ENCODE data around the gene FBXW9. TPM values are rescaled to one million over a fixed set of nuclear protein-coding genes. Genes with fewer than 3 reads are reported as not detected.

Gene FBXW9
- total and polyA plus RNA-seq, 4 donors, result 1.9 to 5.4 (median 4.5) TPM

DNA sequence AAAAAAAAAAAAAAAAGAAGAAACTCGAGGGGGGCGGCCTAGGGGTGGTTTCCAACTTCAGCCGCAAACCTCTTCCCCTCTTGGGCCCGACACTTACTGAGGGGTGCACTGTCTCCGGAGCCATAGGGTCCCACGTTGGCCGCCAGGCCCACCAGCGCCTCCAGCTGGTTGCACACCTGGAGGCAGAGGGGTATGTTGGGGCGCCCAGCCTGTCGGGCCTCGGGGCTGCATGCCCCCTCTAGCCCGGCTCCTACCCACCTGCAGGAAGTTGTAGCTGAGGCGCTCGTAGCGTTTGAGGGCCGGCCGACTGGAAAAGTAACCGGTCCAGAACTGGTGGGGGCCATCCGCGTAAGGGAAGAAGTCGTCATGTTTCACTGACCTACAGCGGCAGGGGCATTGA, 38.5 kb downstream of the FBXW9 start:
- DNase-seq, result no peak
- whole genome bisulfite sequencing, 2 donors, result 93 to 96% methylated on average over 22 of the region's 22 CpGs
- Histone ChIP-seq H3K4me1 (ENCODE audit: control insufficient read depth in 1 of 2, insufficient read depth in 2 of 2, low read length in 2 of 2) (no peaks in the 10 kb centered on the region), H3K27me3 (ENCODE audit: control insufficient read depth in 1 of 2, insufficient read depth in 2 of 2, low read length in 1 of 2) (no peaks in the 10 kb centered on the region), H3K27ac (ENCODE audit: low read depth in 1 of 2, low read length in 2 of 2) (no peak overlapping the region), H3K4me3 (ENCODE audit: low read length in 2 of 2) (no peak overlapping the region), H3K36me3 (ENCODE audit: control insufficient read depth in 1 of 2, insufficient read depth in 2 of 2, low read length in 1 of 2) (peaks cover 0 to 7% of the 10 kb centered on the region in 2 donors), H3K9me3 (ENCODE audit: control insufficient read depth, low read length) (no peaks in the 10 kb centered on the region)
- intact Hi-C loops (cut with DNase I), result no loop called here
- ATAC-seq (ENCODE audit: low FRiP score), result no peak

GRCh38 chr19:12656899-12657571, 39.4 kb downstream of the FBXW9 start:
- peaks cover 0 to 7% of the 10 kb centered on the region in 2 donors for H3K36me3 ChIP-seq (ENCODE audit: control insufficient read depth in 1 of 2, insufficient read depth in 2 of 2, low read length in 1 of 2)
- no peak overlapping the region for H3K4me3 ChIP-seq (ENCODE audit: low read length in 2 of 2)
- H3K27me3 ChIP-seq (ENCODE audit: control insufficient read depth in 1 of 2, insufficient read depth in 2 of 2, low read length in 1 of 2), result no peaks in the 10 kb centered on the region
- no peaks in the 10 kb centered on the region for H3K9me3 ChIP-seq (ENCODE audit: control insufficient read depth, low read length)
- DNase-seq (no peak), ATAC-seq (ENCODE audit: low FRiP score) (peak; percentile 44)
- no peaks in the 10 kb centered on the region for H3K4me1 ChIP-seq (ENCODE audit: control insufficient read depth in 1 of 2, insufficient read depth in 2 of 2, low read length in 2 of 2)
- H3K27ac ChIP-seq (ENCODE audit: low read depth in 1 of 2, low read length in 2 of 2), result no peak overlapping the region
- 49 to 56% methylated on average over 45 to 50 of the region's 50 CpGs for WGBS, 2 donors
- intact Hi-C loops (cut with DNase I), result no loop called here

DNA sequence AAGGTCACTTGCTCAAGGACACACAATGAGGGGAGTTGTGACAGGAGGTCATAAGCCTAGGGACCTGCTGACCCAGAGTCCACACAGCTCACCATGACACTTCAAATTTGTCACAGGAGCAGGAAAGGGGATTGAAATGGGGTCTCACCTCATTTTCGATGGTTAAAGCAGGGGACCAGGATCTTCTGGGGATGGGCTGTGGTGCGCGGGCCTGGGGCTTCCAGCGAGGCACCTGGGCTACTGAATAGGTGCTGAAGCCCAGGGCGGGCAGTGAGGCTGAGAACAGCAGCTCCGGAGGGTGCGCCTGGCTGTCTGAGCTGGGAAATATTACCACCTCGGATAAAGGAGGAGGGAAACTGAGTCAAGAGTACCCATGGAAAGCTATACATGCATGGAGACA, 40.9 kb downstream of the FBXW9 start:
- H3K4me3 ChIP-seq (ENCODE audit: low read length in 2 of 2), result no peak overlapping the region
- no peak for DNase-seq
- H3K36me3 ChIP-seq (ENCODE audit: control insufficient read depth in 1 of 2, insufficient read depth in 2 of 2, low read length in 1 of 2), result peaks cover 0 to 5% of the 10 kb centered on the region in 2 donors
- intact Hi-C loops (cut with DNase I), result no loop called here
- H3K27ac ChIP-seq (ENCODE audit: low read depth in 1 of 2, low read length in 2 of 2), result no peak overlapping the region
- no peaks in the 10 kb centered on the region for H3K4me1 ChIP-seq (ENCODE audit: control insufficient read depth in 1 of 2, insufficient read depth in 2 of 2, low read length in 2 of 2)
- H3K27me3 ChIP-seq (ENCODE audit: control insufficient read depth in 1 of 2, insufficient read depth in 2 of 2, low read length in 1 of 2), result no peaks in the 10 kb centered on the region
- WGBS, 2 donors, result 95 to 96% methylated on average over 8 of the region's 8 CpGs
- H3K9me3 ChIP-seq (ENCODE audit: control insufficient read depth, low read length), result no peaks in the 10 kb centered on the region
- ATAC-seq (ENCODE audit: low FRiP score), result no peak

DNA sequence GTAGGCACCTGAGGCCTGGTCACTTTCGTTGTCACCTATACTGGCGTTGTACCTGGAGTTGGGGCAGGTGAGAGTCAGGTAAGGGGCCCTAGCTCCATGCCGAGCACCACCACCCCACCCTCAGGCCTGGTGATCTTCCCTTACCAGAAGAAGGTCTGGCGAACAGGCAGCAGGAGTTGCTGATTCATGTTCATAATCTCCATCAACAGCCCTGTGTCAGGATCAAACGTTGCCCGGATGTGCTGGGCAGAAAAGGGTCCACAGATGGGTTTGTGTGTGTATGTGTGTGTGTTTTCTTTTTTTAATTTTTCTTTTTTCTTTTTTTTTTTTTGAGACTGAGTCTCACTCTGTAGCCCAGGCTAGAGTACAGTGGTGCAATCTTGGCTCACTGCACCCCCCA, 44.2 kb downstream of the FBXW9 start:
- no peak for ATAC-seq (ENCODE audit: low FRiP score)
- H3K36me3 ChIP-seq (ENCODE audit: control insufficient read depth in 1 of 2, insufficient read depth in 2 of 2, low read length in 1 of 2), result peaks cover 0 to 3% of the 10 kb centered on the region in 2 donors

DNA sequence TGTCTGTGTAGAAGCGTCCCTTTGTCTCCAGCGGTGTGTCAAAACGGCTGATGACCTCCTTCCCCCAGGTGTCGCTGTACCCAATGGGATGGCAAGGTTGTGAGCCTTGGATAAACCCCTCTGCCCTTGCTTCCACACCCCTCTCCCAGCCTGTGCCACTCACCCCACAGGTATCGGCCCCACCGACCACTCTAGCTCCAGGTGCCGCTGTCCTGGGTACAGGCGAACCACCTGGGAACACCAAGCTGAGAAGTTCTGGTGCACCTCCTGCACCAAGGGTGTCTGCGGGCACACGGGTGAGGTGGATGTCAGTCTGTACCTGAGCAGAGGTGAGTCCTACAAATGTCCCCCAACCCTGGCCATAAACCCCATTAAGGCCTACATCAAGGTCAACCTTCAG, 46.5 kb downstream of the FBXW9 start:
- intact Hi-C loops (cut with DNase I), result no loop called here
- no peak for ATAC-seq (ENCODE audit: low FRiP score)

More for the DNA sequence above, 44.2 kb downstream of the FBXW9 start:
- no peaks in the 10 kb centered on the region for H3K9me3 ChIP-seq (ENCODE audit: control insufficient read depth, low read length)
- peak in 1 of 2 donors; percentile 4 for DNase-seq
- no peak overlapping the region for H3K4me3 ChIP-seq (ENCODE audit: low read length in 2 of 2)
- no peak overlapping the region for H3K27ac ChIP-seq (ENCODE audit: low read depth in 1 of 2, low read length in 2 of 2)
- intact Hi-C loops (cut with DNase I), result no loop called here
- H3K27me3 ChIP-seq (ENCODE audit: control insufficient read depth in 1 of 2, insufficient read depth in 2 of 2, low read length in 1 of 2), result no peaks in the 10 kb centered on the region
- no peaks in the 10 kb centered on the region for H3K4me1 ChIP-seq (ENCODE audit: control insufficient read depth in 1 of 2, insufficient read depth in 2 of 2, low read length in 2 of 2)
- 92 to 93% methylated on average over 6 of the region's 6 CpGs for WGBS, 2 donors

GRCh38 chr19:12648088-12648487, 48.3 kb downstream of the FBXW9 start:
- Histone ChIP-seq H3K27ac (ENCODE audit: low read depth in 1 of 2, low read length in 2 of 2) (no peak overlapping the region), H3K36me3 (ENCODE audit: control insufficient read depth in 1 of 2, insufficient read depth in 2 of 2, low read length in 1 of 2) (no peaks in the 10 kb centered on the region), H3K9me3 (ENCODE audit: control insufficient read depth, low read length) (no peaks in the 10 kb centered on the region), H3K4me3 (ENCODE audit: low read length in 2 of 2) (no peak overlapping the region), H3K4me1 (ENCODE audit: control insufficient read depth in 1 of 2, insufficient read depth in 2 of 2, low read length in 2 of 2) (no peaks in the 10 kb centered on the region), H3K27me3 (ENCODE audit: control insufficient read depth in 1 of 2, insufficient read depth in 2 of 2, low read length in 1 of 2) (no peaks in the 10 kb centered on the region)
- DNase-seq, result no peak
- ATAC-seq (ENCODE audit: low FRiP score), result peak; percentile 42
- intact Hi-C loops (cut with DNase I), result no loop called here
- WGBS, 2 donors, result 7 to 8% methylated on average over 29 of the region's 29 CpGs

More for the DNA sequence above, 46.5 kb downstream of the FBXW9 start:
- 95 to 96% methylated on average over 10 of the region's 10 CpGs for WGBS, 2 donors
- Histone ChIP-seq H3K27me3 (ENCODE audit: control insufficient read depth in 1 of 2, insufficient read depth in 2 of 2, low read length in 1 of 2) (no peaks in the 10 kb centered on the region), H3K9me3 (ENCODE audit: control insufficient read depth, low read length) (no peaks in the 10 kb centered on the region), H3K4me3 (ENCODE audit: low read length in 2 of 2) (no peak overlapping the region), H3K36me3 (ENCODE audit: control insufficient read depth in 1 of 2, insufficient read depth in 2 of 2, low read length in 1 of 2) (no peaks in the 10 kb centered on the region), H3K27ac (ENCODE audit: low read depth in 1 of 2, low read length in 2 of 2) (no peak overlapping the region), H3K4me1 (ENCODE audit: control insufficient read depth in 1 of 2, insufficient read depth in 2 of 2, low read length in 2 of 2) (no peaks in the 10 kb centered on the region)
- DNase-seq, result peak in 1 of 2 donors; percentile 29

DNA sequence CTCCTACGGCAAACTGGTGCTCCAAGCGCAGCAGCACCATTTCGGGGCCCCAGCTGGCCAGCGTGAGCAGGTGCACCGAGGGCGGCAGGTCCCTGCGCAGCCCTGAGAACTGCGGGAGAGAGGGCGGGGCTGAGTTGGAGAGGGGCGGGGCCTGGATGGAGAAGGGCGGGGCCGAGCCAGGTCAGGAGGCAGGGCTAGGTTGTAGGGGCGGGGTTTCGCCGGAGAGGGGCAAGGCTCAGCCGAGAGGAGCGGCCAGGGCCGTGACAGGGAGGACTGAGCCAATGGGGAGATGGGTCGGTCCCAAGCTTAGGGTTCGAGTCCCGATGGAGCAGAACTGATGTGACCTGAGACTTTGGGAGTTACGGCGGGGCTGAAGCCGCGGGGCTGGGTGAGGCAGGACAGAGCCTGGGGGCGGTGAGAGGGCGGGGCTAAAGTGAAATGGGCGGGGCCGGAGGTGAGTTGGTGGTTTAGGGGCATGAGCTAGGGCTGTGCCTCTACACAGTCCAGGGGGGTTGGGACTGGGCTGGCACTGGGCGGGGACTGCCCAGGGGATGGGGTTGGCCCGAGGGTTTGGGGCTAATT, 48.9 kb downstream of the FBXW9 start:
- H3K9me3 ChIP-seq (ENCODE audit: control insufficient read depth, low read length), result no peaks in the 10 kb centered on the region
- H3K4me3 ChIP-seq (ENCODE audit: low read length in 2 of 2), result no peak overlapping the region
- intact Hi-C loops (cut with DNase I), result no loop called here
- H3K27me3 ChIP-seq (ENCODE audit: control insufficient read depth in 1 of 2, insufficient read depth in 2 of 2, low read length in 1 of 2), result no peaks in the 10 kb centered on the region
- DNase-seq, result peak; percentile 74 to 91
- H3K4me1 ChIP-seq (ENCODE audit: control insufficient read depth in 1 of 2, insufficient read depth in 2 of 2, low read length in 2 of 2), result no peaks in the 10 kb centered on the region
- H3K36me3 ChIP-seq (ENCODE audit: control insufficient read depth in 1 of 2, insufficient read depth in 2 of 2, low read length in 1 of 2), result no peaks in the 10 kb centered on the region
- no peak overlapping the region for H3K27ac ChIP-seq (ENCODE audit: low read depth in 1 of 2, low read length in 2 of 2)
- peak; percentile 89 for ATAC-seq (ENCODE audit: low FRiP score)
- 8 to 11% methylated on average over 30 to 31 of the region's 31 CpGs for WGBS, 2 donors

GRCh38 chr19:12647047-12647446, 49.4 kb downstream of the FBXW9 start:
- Histone ChIP-seq H3K4me3 (ENCODE audit: low read length in 2 of 2) (no peak overlapping the region), H3K4me1 (ENCODE audit: control insufficient read depth in 1 of 2, insufficient read depth in 2 of 2, low read length in 2 of 2) (no peaks in the 10 kb centered on the region), H3K36me3 (ENCODE audit: control insufficient read depth in 1 of 2, insufficient read depth in 2 of 2, low read length in 1 of 2) (no peaks in the 10 kb centered on the region), H3K9me3 (ENCODE audit: control insufficient read depth, low read length) (no peaks in the 10 kb centered on the region), H3K27ac (ENCODE audit: low read depth in 1 of 2, low read length in 2 of 2) (no peak overlapping the region), H3K27me3 (ENCODE audit: control insufficient read depth in 1 of 2, insufficient read depth in 2 of 2, low read length in 1 of 2) (no peaks in the 10 kb centered on the region)
- peak in 1 of 2 donors; percentile 63 for DNase-seq
- intact Hi-C loops (cut with DNase I), result no loop called here
- no peak for ATAC-seq (ENCODE audit: low FRiP score)
- WGBS, 2 donors, result 72 to 78% methylated on average over 8 of the region's 8 CpGs

GRCh38 chr19:12646551-12646950, 49.9 kb downstream of the FBXW9 start:
- ATAC-seq (ENCODE audit: low FRiP score) (no peak), DNase-seq (peak in 1 of 2 donors; percentile 55)
- H3K4me1 ChIP-seq (ENCODE audit: control insufficient read depth in 1 of 2, insufficient read depth in 2 of 2, low read length in 2 of 2), result no peaks in the 10 kb centered on the region
- no peak overlapping the region for H3K27ac ChIP-seq (ENCODE audit: low read depth in 1 of 2, low read length in 2 of 2)
- no peaks in the 10 kb centered on the region for H3K27me3 ChIP-seq (ENCODE audit: control insufficient read depth in 1 of 2, insufficient read depth in 2 of 2, low read length in 1 of 2)
- no peaks in the 10 kb centered on the region for H3K36me3 ChIP-seq (ENCODE audit: control insufficient read depth in 1 of 2, insufficient read depth in 2 of 2, low read length in 1 of 2)
- intact Hi-C loops (cut with DNase I), result no loop called here
- H3K9me3 ChIP-seq (ENCODE audit: control insufficient read depth, low read length), result no peaks in the 10 kb centered on the region
- no peak overlapping the region for H3K4me3 ChIP-seq (ENCODE audit: low read length in 2 of 2)
- 90 to 91% methylated on average over 10 of the region's 10 CpGs for WGBS, 2 donors
